OCI-LY7 (cell line): ENCODE results near the gene CEP83. TPM values are rescaled to one million over a fixed set of nuclear protein-coding genes. Genes with fewer than 3 reads are reported as not detected.
"Not testable (repeated sequence)": the region's sequence is repeated elsewhere in the genome, so short reads cannot be mapped to it uniquely, and the experiment has no call there.

Source experiments
- BruUV-seq: library from RNA; stranded (reverse); fragments of 400-500 nt; replicated peaks from 2 replicates; lab custom pipeline; 2021; lab: Mats Ljungman, UMichigan
- CTCF ChIA-PET: fragments of 300-600 bp; sonication (Branson Sonifier 250); formaldehyde crosslinking; loops from one replicate; lab custom pipeline; 2022; ENCODE audit warnings: antibody characterized with exemption; ENCODE audit not compliant: unreplicated experiment; lab: Charles Lee
- POLR2A ChIA-PET: fragments of 300-600 bp; sonication (Branson Sonifier 250); formaldehyde crosslinking; loops from one replicate; lab custom pipeline; 2022; ENCODE audit warnings: antibody characterized with exemption; lab: Charles Lee
- DNase-seq: peaks from one replicate; pipeline ENCODE4 v3.0.0-alpha.2; 2015; ENCODE audit warnings: low spot score
- H2AFZ ChIP-seq: fragments of 200-600 bp; sonication (generic), shearing (Covaris generic); 2 replicates; pipeline ENCODE4 v1.6.1; 2014; ENCODE audit warnings: mild to moderate bottlenecking, antibody characterized with exemption, low read length, moderate library complexity
- H3K27ac ChIP-seq: fragments of 200-600 bp; sonication (generic); 2 replicates; pipeline ENCODE4 v1.5.1; 2014; ENCODE audit warnings: mixed run types, low read depth, mild to moderate bottlenecking, moderate library complexity, low read length, inconsistent platforms; ENCODE audit not compliant: poor library complexity, severe bottlenecking
- H3K36me3 ChIP-seq: fragments of 200-600 bp; sonication (generic); 2 replicates; pipeline ENCODE4 v1.6.1; 2014; ENCODE audit warnings: mild to moderate bottlenecking, antibody characterized with exemption, low read length, moderate library complexity, mixed read lengths; ENCODE audit not compliant: insufficient read depth
- H3K4me1 ChIP-seq: fragments of 200-600 bp; sonication (generic); 2 replicates; pipeline ENCODE4 v1.5.1; 2014; ENCODE audit warnings: mild to moderate bottlenecking, low read length; ENCODE audit not compliant: insufficient read depth, poor library complexity, severe bottlenecking
- H3K4me2 ChIP-seq: fragments of 200-600 bp; sonication (generic); 2 replicates; pipeline ENCODE4 v1.6.1; 2014; ENCODE audit warnings: mild to moderate bottlenecking, low read length
- H3K4me3 ChIP-seq: fragments of 200-600 bp; sonication (generic); 2 replicates; pipeline ENCODE4 v1.5.1; 2014; ENCODE audit warnings: mild to moderate bottlenecking, low read depth, low read length; ENCODE audit not compliant: poor library complexity, severe bottlenecking
- H3K79me2 ChIP-seq: fragments of 200-600 bp; sonication (generic); 2 replicates; pipeline ENCODE4 v1.6.1; 2016; ENCODE audit warnings: low read depth, mild to moderate bottlenecking, low read length, moderate library complexity, mixed read lengths; ENCODE audit not compliant: insufficient read depth
- H3K9me2 ChIP-seq: fragments of 200-600 bp; sonication (generic); 2 replicates; pipeline ENCODE4 v1.6.1; 2016; ENCODE audit warnings: mild to moderate bottlenecking, low read length, mixed read lengths; ENCODE audit not compliant: insufficient read depth
- H3K9me3 ChIP-seq: fragments of 200-600 bp; sonication (generic); 2 replicates; pipeline ENCODE4 v1.6.1; 2014; ENCODE audit warnings: mild to moderate bottlenecking, mixed run types, low read length, mixed read lengths
- H4K20me1 ChIP-seq: fragments of 200-600 bp; sonication (generic); 2 replicates; pipeline ENCODE4 v1.6.1; 2014; ENCODE audit warnings: mild to moderate bottlenecking, antibody characterized with exemption, low read length, moderate library complexity, mixed read lengths; ENCODE audit not compliant: insufficient read depth
- CTCF ChIP-seq: fragments of 200-600 bp; sonication (generic); conservative IDR thresholded peaks from 2 replicates; pipeline ENCODE4 v1.5.1; 2014; ENCODE audit warnings: mild to moderate bottlenecking, antibody characterized with exemption, low read length, moderate library complexity, mixed read lengths
- EZH2phosphoT487 ChIP-seq: fragments of 200-600 bp; sonication (generic); IDR thresholded peaks from 2 replicates; pipeline ENCODE4 v1.6.1; 2018; ENCODE audit warnings: low read depth, borderline replicate concordance, mild to moderate bottlenecking, mixed run types, antibody characterized with exemption, low read length, moderate library complexity, mixed read lengths
- intact Hi-C: fragments of 100-400 bp; cut with micrococcal nuclease; formaldehyde crosslinking; loops from one replicate; pipeline ENCODE4 v1.10.0; 2022; ENCODE audit not compliant: unreplicated experiment
- total RNA-seq, 2 experiments: library from RNA; depleted of rRNA in 1 of 2; stranded (reverse); fragments of >200 nt in 1 of 2; shearing (Covaris generic) in 1 of 2; gene quantifications; 2 replicates each; pipeline ENCODE4 v1.2.3, GENCODE V29; 2014 to 2022

The CEP83 gene
- total RNA-seq, 2 experiments from 2014 or later: 29.7 to 35.2 TPM

DNA sequence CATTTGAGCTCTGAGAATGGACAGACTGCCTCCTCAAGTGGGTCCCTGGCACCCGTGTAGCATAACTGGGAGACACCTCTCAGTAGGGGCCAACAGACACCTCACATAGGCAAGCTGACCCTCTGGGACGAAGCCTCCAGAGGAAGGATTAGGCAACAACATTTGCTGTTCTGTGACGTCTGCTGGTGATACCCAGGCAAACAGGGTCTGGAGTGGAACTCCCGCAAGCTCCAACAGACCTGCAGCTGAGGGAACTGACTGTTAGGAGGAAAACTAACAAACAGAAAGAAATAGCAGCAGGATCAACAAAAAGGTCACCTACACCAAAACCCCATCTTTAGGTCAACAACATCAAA is 69.6 kb downstream of the CEP83 start:
- Histone ChIP-seq H3K4me1 (no peaks in the 10 kb centered on the region), H3K9me2 (no peaks in the 10 kb centered on the region), H3K27ac (no peak overlapping the region), H3K9me3 (peaks cover 5% of the 10 kb centered on the region; the same call in 1 of the 2 replicates), H2AFZ (no peak overlapping the region), H3K36me3 (peaks cover 7% of the 10 kb centered on the region), H3K4me3 (no peak overlapping the region), H4K20me1 (no peaks in the 10 kb centered on the region), H3K4me2 (no peak overlapping the region), H3K79me2 (no peaks in the 10 kb centered on the region)
- BruUV-seq: no TSS peak
- TF ChIP-seq EZH2phosphoT487: no peak
- TF ChIP-seq CTCF: no peak
- CTCF ChIA-PET: interaction anchor here (0.5 kb wide), 1 partner anchor 64 kb away, joined by 3 read pairs; no protein-coding TSS in a partner anchor
- DNase-seq: no peak
- intact Hi-C loops: no loop called here
- POLR2A ChIA-PET: no interaction called here

- H3K4me1 ChIP-seq, intact Hi-C loops, H2AFZ ChIP-seq, H3K9me2 ChIP-seq, POLR2A ChIA-PET, H3K27ac ChIP-seq, H3K79me2 ChIP-seq, H3K4me2 ChIP-seq, H3K9me3 ChIP-seq, DNase-seq, BruUV-seq, H4K20me1 ChIP-seq, H3K4me3 ChIP-seq, CTCF ChIA-PET: not testable (repeated sequence)
- H3K36me3 ChIP-seq: peaks cover 12% of the 10 kb centered on the region
Measured at GRCh38 chr12:94389482-94390129, 70.1 kb downstream of the CEP83 start.

DNA sequence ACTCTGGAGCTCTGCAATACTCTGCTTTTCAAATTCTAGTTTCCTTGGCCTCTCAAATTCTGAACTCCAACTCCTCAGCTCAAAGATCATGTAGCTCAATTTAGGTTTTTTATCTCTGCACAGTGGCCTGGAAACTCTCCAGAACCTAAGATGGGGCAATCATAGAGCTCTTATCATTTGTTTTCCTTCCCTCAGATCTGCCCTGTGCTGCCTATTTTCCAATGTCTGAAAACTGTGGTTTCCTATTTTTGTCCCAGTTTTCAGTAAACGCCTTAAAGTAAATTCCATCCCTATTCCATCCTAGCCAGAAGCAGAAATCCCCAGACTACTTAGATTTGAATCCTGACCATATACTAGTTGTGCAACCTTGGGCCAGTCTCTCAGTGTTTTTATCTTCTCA is 73.2 kb downstream of the CEP83 start:
- no peak overlapping the region for H3K4me2 ChIP-seq
- peaks cover 16% of the 10 kb centered on the region for H3K9me3 ChIP-seq
- no peaks in the 10 kb centered on the region for H4K20me1 ChIP-seq
- H3K79me2 ChIP-seq: no peaks in the 10 kb centered on the region
- ChIA-PET POLR2A (interaction anchor here (0.6 kb wide), 1 partner anchor 595 kb away, joined by 7 read pairs; no protein-coding TSS in a partner anchor), CTCF (no interaction called here)
- intact Hi-C loops: no loop called here
- BruUV-seq: no TSS peak
- no peaks in the 10 kb centered on the region for H3K9me2 ChIP-seq
- H3K36me3 ChIP-seq: peaks cover 21% of the 10 kb centered on the region
- H2AFZ ChIP-seq: no peak overlapping the region
- H3K4me3 ChIP-seq: no peak overlapping the region
- TF ChIP-seq EZH2phosphoT487 (no peak), CTCF (no peak)
- H3K4me1 ChIP-seq: no peaks in the 10 kb centered on the region
- no peak for DNase-seq
- no peak overlapping the region for H3K27ac ChIP-seq
